IPS-15b (cell line): ENCODE data around the gene UGT1A5.

ENCODE experiments used
- H3K27me3 ChIP-seq: one replicate; pipeline ENCODE4 v1.6.1; 2013; ENCODE audit warnings: low read length; ENCODE audit not compliant: control insufficient read depth, insufficient read depth
- H3K36me3 ChIP-seq: one replicate; pipeline ENCODE4 v1.6.1; 2013; ENCODE audit warnings: low read length; ENCODE audit not compliant: control insufficient read depth, insufficient read depth
- H3K4me1 ChIP-seq: one replicate; pipeline ENCODE4 v1.6.1; 2013; ENCODE audit warnings: mild to moderate bottlenecking, low read length; ENCODE audit not compliant: control insufficient read depth, insufficient read depth
- H3K4me3 ChIP-seq: one replicate; pipeline ENCODE4 v1.5.1; 2013; ENCODE audit warnings: low read depth, low read length
- H3K9ac ChIP-seq: one replicate; pipeline ENCODE4 v1.6.1; 2013; ENCODE audit warnings: low read depth, mild to moderate bottlenecking, low read length
- H3K9me3 ChIP-seq: one replicate; pipeline ENCODE4 v1.6.1; 2013; ENCODE audit warnings: mild to moderate bottlenecking, low read length; ENCODE audit not compliant: control insufficient read depth, insufficient read depth

UGT1A5 gene

DNA sequence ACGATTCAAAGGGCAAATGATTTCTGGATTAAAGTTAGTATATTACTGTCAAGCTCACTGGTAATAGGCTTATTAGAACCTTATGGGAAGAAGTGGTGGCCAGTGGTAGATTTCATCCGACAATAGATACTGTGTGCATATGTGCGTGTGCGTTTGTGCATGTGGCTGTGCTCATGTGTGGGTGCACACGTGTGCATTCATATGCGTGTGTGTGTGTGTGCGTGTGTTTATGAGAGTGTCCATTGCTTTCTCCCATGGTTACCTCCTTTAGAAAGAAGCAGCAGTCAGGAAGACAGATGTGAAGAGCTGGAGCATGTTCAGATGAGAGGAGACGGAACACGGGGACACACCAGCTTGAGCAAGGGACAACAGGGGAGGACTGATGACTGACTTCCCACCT is 56.6 kb downstream of the UGT1A5 start:
- Histone ChIP-seq H3K36me3 (no peaks in the 10 kb centered on the region), H3K9me3 (no peaks in the 10 kb centered on the region), H3K4me1 (no peaks in the 10 kb centered on the region), H3K9ac (no peak overlapping the region), H3K4me3 (no peak overlapping the region), H3K27me3 (no peaks in the 10 kb centered on the region)

DNA sequence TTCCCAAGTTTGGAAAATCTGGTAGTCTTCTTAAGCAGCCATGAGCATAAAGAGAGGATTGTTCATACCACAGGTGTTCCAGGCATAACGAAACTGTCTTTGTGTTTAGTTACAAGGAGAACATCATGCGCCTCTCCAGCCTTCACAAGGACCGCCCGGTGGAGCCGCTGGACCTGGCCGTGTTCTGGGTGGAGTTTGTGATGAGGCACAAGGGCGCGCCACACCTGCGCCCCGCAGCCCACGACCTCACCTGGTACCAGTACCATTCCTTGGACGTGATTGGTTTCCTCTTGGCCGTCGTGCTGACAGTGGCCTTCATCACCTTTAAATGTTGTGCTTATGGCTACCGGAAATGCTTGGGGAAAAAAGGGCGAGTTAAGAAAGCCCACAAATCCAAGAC is 59.4 kb downstream of the UGT1A5 start:
- Histone ChIP-seq H3K4me3 (no peak overlapping the region), H3K4me1 (no peaks in the 10 kb centered on the region)

DNA sequence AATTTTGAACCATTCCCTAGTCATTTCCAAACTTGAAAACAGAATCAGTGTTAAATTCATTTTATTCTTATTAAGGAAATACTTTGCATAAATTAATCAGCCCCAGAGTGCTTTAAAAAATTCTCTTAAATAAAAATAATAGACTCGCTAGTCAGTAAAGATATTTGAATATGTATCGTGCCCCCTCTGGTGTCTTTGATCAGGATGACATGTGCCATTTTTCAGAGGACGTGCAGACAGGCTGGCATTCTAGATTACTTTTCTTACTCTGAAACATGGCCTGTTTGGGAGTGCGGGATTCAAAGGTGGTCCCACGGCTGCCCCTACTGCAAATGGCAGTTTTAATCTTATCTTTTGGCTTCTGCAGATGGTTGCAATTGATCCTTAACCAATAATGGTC is 59.9 kb downstream of the UGT1A5 start:
- Histone ChIP-seq H3K4me1 (no peaks in the 10 kb centered on the region), H3K9ac (no peak overlapping the region), H3K27me3 (no peaks in the 10 kb centered on the region), H3K4me3 (no peak overlapping the region), H3K36me3 (no peaks in the 10 kb centered on the region), H3K9me3 (no peaks in the 10 kb centered on the region)

More for the DNA sequence above, 59.4 kb downstream of the UGT1A5 start:
- Histone ChIP-seq H3K27me3 (no peaks in the 10 kb centered on the region), H3K36me3 (no peaks in the 10 kb centered on the region), H3K9me3 (no peaks in the 10 kb centered on the region), H3K9ac (no peak overlapping the region)

DNA sequence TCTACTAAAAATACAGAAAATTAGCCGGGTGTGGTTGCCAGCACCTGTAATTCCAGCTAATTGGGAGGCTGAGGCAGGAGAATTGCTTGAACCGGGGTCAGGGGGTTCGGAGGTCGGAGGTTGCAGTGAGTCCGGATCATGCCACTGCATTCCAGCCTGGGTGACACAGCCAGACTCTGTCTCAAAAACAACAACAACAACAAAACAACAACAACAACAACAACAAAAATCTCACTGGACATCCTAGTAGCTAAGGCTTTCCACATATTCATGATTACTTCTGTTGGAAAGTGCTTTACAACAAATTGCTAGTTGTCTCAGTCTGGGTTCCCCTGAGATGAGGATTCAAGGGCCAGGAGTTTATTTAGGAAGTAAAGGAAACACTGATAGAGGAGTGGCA is 61.1 kb downstream of the UGT1A5 start:
- Histone ChIP-seq H3K27me3 (no peaks in the 10 kb centered on the region), H3K36me3 (no peaks in the 10 kb centered on the region), H3K4me1 (no peaks in the 10 kb centered on the region), H3K9me3 (no peaks in the 10 kb centered on the region), H3K4me3 (no peak overlapping the region), H3K9ac (no peak overlapping the region)

DNA sequence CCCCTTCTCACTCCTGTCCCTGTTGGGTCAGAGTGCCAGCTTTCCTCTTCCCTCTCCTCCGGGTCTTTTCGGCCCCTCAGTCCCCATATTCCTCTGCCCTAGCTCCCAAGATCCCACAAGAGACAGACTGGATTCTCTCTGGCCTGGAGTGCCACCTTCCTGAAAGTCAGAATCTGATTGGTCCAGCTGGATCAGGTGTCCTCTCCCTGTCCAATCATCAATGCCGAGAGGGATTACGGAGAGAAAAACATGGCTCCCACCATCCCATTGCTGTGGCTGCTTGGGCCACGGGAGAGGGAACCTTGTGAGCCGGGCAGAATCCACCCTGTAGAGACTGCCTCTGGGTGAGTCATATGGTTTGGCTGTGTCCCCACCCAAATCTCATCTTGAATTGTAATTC is 62.7 kb downstream of the UGT1A5 start:
- Histone ChIP-seq H3K36me3 (no peaks in the 10 kb centered on the region), H3K4me1 (no peaks in the 10 kb centered on the region), H3K27me3 (no peaks in the 10 kb centered on the region), H3K9ac (no peak overlapping the region), H3K4me3 (no peak overlapping the region), H3K9me3 (no peaks in the 10 kb centered on the region)

DNA sequence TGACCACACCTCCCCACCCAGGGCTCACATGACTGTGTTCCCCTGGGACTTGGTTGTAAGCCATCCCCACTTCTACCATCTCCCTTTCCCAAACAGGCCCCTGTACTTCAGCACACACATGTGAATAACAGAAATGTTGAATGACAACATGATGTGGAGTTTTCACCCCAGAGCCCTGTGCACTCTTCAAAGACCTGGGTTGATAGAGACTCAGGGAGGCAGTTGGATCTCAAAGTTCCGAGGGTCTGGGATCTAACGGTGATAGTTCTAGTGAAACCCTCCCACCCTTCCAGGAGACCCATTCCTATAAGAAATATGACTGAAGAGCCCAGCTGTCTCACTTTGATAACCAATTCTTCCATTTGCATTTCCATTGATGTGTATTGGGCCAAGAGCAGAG is 65.3 kb downstream of the UGT1A5 start, which contains the start of gene MROH2A:
TSS of gene MROH2A (plus strand) at position 301 of the 400 bp plus-strand sequence. CDS start 1,029 bp downstream, outside the sequence.
- Histone ChIP-seq H3K9me3 (no peaks in the 10 kb centered on the region), H3K36me3 (no peaks in the 10 kb centered on the region), H3K4me1 (no peaks in the 10 kb centered on the region), H3K4me3 (no peak within 1 kb of the TSS), H3K9ac (no peak within 1 kb of the TSS), H3K27me3 (no peaks in the 10 kb centered on the region)

DNA sequence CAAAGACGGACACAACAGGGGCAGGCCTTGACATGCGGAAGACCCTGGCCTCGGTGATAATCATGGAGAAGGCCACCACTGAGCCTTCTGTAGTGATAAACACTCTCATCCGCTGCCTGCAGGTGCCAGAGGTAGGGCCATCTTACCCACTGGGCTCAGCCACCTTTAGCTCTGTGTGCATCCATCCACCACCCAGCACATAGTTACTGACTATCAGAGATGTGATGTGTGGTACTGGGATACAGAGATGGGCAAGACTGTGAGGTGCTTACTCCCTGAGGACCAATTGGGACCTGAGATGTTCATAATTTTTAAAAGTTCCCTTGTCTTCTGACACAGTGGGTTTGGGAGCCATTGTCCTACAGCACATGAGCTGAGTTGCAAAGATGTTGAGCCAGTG is 67.0 kb downstream of the UGT1A5 start:
- Histone ChIP-seq H3K9me3 (no peaks in the 10 kb centered on the region), H3K4me3 (no peak overlapping the region), H3K9ac (no peak overlapping the region), H3K36me3 (no peaks in the 10 kb centered on the region), H3K4me1 (no peaks in the 10 kb centered on the region), H3K27me3 (no peaks in the 10 kb centered on the region)

DNA sequence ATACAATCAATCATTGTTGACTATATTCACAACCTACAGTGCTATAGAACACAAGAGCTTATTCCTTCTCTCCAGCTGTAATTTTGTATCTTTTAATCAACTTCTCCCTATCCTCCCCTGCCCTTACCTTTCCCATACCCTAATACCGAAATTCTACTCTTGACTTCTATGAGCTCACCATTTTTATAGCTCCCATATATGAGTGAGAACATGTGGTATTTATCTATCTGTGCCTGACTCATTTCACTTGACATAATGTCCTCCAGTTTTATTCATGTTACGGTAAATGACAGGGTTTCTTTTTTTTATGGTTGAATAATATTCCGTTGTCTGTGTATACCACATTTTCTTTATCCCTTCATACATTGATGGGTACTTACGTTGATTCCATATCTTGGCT is 68.1 kb downstream of the UGT1A5 start:
- H3K9me3 ChIP-seq: no peaks in the 10 kb centered on the region
- no peaks in the 10 kb centered on the region for H3K27me3 ChIP-seq
- no peak overlapping the region for H3K4me3 ChIP-seq
- no peaks in the 10 kb centered on the region for H3K36me3 ChIP-seq
- no peaks in the 10 kb centered on the region for H3K4me1 ChIP-seq
- H3K9ac ChIP-seq: no peak overlapping the region

DNA sequence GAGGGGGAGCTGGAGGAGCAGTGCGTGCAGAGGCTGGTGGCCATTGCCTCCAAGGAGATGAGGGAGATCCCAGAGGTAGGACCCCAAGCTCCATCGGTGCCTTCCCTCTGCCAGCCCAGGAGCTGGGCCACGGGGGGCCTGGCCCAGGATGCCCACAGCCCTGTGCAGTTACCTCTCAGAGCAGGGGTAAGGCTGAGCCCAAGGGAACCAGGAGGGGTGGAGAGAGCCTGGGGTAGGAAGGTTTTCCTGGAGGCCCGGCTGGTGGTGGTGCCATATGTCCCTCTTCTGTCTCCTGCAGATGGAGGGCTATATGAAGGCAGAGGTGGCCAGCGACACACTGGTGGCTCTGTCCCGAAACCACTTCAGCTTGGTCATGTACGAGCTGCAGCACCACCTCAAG is 76.8 kb downstream of the UGT1A5 start:
- Histone ChIP-seq H3K9me3 (no peaks in the 10 kb centered on the region), H3K4me3 (no peak overlapping the region), H3K4me1 (no peaks in the 10 kb centered on the region), H3K9ac (no peak overlapping the region), H3K27me3 (no peaks in the 10 kb centered on the region), H3K36me3 (no peaks in the 10 kb centered on the region)

DNA sequence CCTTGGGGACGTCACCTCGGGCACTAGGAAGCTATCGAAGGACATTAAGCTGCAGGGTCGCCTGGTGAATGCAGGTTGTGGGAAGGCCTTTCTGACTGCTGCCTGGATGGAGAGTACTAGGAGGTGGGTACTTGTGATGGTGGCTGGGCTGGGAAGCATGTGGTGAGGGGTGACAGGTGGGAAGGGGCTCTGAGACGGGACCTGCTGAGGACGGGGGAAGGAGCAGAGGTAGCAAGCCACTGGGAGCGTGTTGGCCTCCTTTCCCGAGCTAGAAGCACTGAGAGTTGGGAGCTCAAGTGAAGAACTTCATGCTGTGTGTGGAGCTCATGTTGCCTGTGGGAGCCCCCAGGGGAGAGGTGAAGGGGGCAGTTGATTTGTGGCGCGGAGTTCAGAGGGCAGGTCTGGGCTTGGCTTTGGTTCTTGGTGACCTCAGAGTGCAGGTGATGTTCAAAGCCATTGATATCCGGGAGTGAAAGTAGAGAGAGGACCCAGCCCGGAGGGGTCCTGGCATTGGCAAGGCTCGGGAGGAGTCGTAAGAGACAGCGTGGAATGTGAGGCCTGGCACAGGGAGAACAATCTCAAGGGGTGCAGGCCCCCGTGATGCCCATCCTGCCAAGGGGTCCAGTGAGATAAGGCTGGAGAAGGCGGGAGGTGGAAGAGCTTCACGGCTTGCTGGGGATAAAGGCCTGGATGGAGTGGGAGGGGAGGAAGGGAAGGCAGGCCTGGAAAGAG is 78.6 kb downstream of the UGT1A5 start:
- Histone ChIP-seq H3K36me3 (no peaks in the 10 kb centered on the region), H3K9me3 (no peaks in the 10 kb centered on the region), H3K4me1 (no peaks in the 10 kb centered on the region), H3K9ac (no peak overlapping the region), H3K4me3 (no peak overlapping the region), H3K27me3 (no peaks in the 10 kb centered on the region)

DNA sequence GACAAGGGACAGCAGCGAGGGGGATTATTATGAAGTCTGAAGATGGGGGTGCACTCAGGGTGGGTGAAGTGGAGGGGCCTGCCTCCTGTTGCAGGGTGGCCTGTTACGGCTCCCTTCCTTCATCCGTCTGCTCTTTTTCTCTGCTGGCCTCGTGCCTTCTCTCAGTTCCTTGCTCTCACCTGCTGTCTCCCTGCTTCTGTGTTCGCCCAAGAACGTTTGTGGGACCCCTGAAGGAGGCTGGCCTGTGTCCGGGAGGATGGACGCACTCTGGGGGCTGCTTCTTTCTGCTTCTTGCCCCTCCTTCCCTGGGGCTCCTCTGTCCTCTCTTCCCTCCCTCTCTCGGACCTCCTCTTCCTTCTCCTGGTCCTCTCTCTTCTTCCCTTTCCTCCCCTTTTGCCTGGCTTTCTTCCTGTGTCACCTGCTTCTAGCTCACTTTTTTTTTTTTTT is 79.2 kb downstream of the UGT1A5 start:
- H3K4me1 ChIP-seq: no peaks in the 10 kb centered on the region
- no peak overlapping the region for H3K4me3 ChIP-seq
- no peaks in the 10 kb centered on the region for H3K27me3 ChIP-seq
- no peak overlapping the region for H3K9ac ChIP-seq
- H3K9me3 ChIP-seq: no peaks in the 10 kb centered on the region
- no peaks in the 10 kb centered on the region for H3K36me3 ChIP-seq

DNA sequence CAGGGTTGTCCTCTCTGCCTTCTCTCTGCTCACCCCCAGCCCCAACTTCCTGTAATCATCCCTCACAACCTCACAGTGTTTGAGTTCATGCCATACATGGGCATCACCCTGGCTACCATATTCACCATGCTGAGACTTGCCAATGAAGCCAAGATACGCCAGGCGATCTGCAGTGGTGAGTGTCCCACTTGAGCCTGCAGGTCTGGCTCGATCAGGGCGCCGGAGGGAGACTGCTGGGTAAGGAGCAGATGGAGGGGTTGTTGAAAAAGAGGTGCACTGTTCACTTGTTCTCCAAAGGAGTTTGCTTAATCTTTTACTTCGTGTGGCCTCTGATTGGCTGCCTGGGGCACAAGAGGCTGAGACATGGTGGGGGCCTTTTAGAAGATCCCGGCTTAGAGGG is 80.0 kb downstream of the UGT1A5 start:
- no peaks in the 10 kb centered on the region for H3K9me3 ChIP-seq
- H3K36me3 ChIP-seq: no peaks in the 10 kb centered on the region
- no peak overlapping the region for H3K4me3 ChIP-seq
- H3K27me3 ChIP-seq: no peaks in the 10 kb centered on the region
- H3K9ac ChIP-seq: no peak overlapping the region
- no peaks in the 10 kb centered on the region for H3K4me1 ChIP-seq
